ENCODE measurements around the gene TCEA3. TPM values are rescaled to one million over a fixed set of nuclear protein-coding genes. Genes with fewer than 3 reads are reported as not detected.
"Not testable (repeated sequence)": the region's sequence is repeated elsewhere in the genome, so short reads cannot be mapped to it uniquely, and the experiment has no call there.

TCEA3 gene
- total RNA-seq, 4 donors from 2014 or later: 64.6 to 125 (median 104) TPM

DNA sequence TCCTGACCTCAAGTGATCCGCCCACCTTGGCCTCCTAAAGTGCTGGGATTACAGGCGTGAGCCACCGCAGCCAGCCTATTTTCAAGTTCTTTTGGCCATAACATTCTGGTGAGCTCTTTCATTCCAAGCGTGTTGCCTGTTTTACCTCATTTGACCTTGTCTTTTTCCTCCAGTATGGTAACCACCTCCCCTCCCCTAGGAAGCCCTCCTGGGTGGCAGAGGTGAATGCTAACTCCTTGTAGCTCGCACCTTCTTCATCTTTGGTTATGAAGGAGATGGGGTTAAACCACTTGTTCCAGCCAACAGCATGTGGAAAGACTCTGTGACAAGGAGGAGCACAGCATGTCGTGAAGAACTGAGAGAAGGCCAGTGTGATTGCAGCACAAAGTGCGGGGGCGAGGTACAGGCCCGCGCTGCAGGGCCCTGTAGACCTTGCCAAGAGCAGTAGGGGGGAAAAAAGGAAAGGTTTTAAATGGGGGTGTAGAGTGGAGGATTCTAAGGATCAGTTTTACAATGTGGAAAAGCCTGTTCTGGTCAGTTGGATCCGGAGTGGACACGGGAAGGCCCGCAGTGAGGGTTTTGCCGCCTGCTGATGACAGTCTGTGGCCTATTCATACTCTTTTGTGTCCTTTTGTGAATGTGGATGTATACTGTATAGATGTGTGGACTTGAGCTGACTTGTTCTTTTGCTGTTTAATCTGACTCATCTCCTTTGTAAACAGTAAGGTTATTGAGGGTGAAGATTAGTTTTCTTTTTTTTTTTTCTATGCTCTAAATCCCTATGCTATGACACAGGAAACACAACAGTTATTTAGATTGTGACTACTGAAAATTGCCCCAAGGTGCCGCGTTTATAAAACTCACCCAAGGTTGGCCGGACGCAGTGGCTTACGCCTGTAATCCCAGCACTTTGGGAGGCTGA, 47.4 kb downstream of the TCEA3 start:
- peak in 2 of 3 donors; percentile 66 for DNase-seq
- H3K4me1 ChIP-seq: peaks cover 0 to 20% (median 0%) of the 10 kb centered on the region in 4 donors

DNA sequence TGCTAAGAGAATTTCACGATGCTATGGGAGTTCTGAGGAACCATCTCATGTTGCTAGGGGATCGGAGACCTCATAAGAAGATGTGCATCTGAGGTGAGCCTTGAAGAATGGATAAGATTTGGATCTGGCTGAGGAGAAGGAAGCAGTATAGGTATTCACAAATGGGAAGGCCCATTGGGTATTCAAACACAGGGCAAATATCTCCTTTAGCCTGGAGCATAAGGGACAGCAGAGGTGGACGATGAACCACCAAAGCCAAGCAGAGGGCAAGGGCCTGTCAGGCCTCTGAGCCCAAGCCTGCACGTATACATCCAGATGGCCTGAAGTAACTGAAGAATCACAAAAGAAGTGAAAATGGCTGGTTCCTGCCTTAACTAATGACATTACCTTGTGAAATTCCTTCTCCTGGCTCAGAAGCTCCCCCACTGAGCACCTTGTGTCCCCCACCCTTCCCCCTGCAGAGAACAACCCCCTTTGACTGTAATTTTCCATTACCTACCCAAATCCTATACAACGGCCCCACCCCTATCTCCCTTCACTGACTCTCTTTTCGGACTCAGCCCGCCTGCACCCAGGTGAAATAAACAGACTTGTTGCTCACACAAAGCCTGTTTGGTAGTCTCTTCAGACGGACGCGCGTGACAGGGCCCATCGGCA, 50.3 kb downstream of the TCEA3 start:
- H3K4me3 ChIP-seq, H3K9me3 ChIP-seq, H3K36me3 ChIP-seq, DNase-seq, H3K27me3 ChIP-seq, H3K27ac ChIP-seq: not testable (repeated sequence)
- peaks cover 3 to 38% (median 5%) of the 10 kb centered on the region in 4 donors for H3K4me1 ChIP-seq

More for the DNA sequence above, 47.4 kb downstream of the TCEA3 start:
- peak overlapping the region; percentile 53 to 83 (median 68) for H3K27ac ChIP-seq
- no peak overlapping the region for H3K4me3 ChIP-seq
- TF ChIP-seq, protein P1, sequence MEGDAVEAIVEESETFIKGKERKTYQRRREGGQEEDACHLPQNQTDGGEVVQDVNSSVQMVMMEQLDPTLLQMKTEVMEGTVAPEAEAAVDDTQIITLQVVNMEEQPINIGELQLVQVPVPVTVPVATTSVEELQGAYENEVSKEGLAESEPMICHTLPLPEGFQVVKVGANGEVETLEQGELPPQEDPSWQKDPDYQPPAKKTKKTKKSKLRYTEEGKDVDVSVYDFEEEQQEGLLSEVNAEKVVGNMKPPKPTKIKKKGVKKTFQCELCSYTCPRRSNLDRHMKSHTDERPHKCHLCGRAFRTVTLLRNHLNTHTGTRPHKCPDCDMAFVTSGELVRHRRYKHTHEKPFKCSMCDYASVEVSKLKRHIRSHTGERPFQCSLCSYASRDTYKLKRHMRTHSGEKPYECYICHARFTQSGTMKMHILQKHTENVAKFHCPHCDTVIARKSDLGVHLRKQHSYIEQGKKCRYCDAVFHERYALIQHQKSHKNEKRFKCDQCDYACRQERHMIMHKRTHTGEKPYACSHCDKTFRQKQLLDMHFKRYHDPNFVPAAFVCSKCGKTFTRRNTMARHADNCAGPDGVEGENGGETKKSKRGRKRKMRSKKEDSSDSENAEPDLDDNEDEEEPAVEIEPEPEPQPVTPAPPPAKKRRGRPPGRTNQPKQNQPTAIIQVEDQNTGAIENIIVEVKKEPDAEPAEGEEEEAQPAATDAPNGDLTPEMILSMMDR (IDR thresholded peaks at IDR 0.05): no peak
- no peak for TF ChIP-seq POLR2A (IDR thresholded peaks at IDR 0.05)
- no peaks in the 10 kb centered on the region for H3K27me3 ChIP-seq
- H3K9me3 ChIP-seq: no peaks in the 10 kb centered on the region
- H3K36me3 ChIP-seq: no peaks in the 10 kb centered on the region

GRCh38 chr1:23371987-23372880, 52.3 kb downstream of the TCEA3 start:
- DNase-seq: no peak
- Histone ChIP-seq H3K27ac (no peak overlapping the region), H3K27me3 (no peaks in the 10 kb centered on the region), H3K4me1 (peaks cover 3 to 32% (median 5%) of the 10 kb centered on the region in 4 donors), H3K9me3 (no peaks in the 10 kb centered on the region), H3K36me3 (no peaks in the 10 kb centered on the region), H3K4me3 (no peak overlapping the region)
- TF ChIP-seq POLR2A (IDR thresholded peaks at IDR 0.05): no peak
- TF ChIP-seq, protein P1 (IDR thresholded peaks at IDR 0.05): no peak

- no peaks in the 10 kb centered on the region for H3K27me3 ChIP-seq
- peaks cover 3 to 36% (median 5%) of the 10 kb centered on the region in 4 donors for H3K4me1 ChIP-seq
- no peaks in the 10 kb centered on the region for H3K9me3 ChIP-seq
- no peak overlapping the region for H3K4me3 ChIP-seq
- no peak for DNase-seq
- H3K36me3 ChIP-seq: peaks cover 0 to 5% (median 0%) of the 10 kb centered on the region in 3 donors
- TF ChIP-seq POLR2A (IDR thresholded peaks at IDR 0.05): no peak
- TF ChIP-seq, protein P1 (IDR thresholded peaks at IDR 0.05): no peak
- peak overlapping the region in 3 of 4 donors; percentile 3 to 100 (median 94) for H3K27ac ChIP-seq
Measured at GRCh38 chr1:23370709-23371584, 53.6 kb downstream of the TCEA3 start.

GRCh38 chr1:23370330-23370708, 54.2 kb downstream of the TCEA3 start:
- Histone ChIP-seq H3K4me1 (peaks cover 3 to 36% (median 5%) of the 10 kb centered on the region in 4 donors), H3K4me3 (peak overlapping the region in 2 of 4 donors; percentile 70 to 85), H3K27ac (peak overlapping the region; percentile 94 to 100 (median 96)), H3K36me3 (peaks cover 0 to 11% (median 0%) of the 10 kb centered on the region in 3 donors), H3K9me3 (peaks cover 0 to 4% (median 0%) of the 10 kb centered on the region in 4 donors), H3K27me3 (no peaks in the 10 kb centered on the region)
- TF ChIP-seq POLR2A (IDR thresholded peaks at IDR 0.05): no peak
- TF ChIP-seq, protein P1 (IDR thresholded peaks at IDR 0.05): no peak
- DNase-seq: no peak
